Activated CD4-positive, alpha-beta T cell treated with anti-CD3 and anti-CD28 coated beads, Interleukin-2, amount 10 ng/mL, durations not matched to agents 24 days and 14 days (primary cell): ENCODE results near the gene ATAD3B. TPM values are rescaled to one million over a fixed set of nuclear protein-coding genes. Genes with fewer than 3 reads are reported as not detected.
"Not testable (repeated sequence)": the region's sequence is repeated elsewhere in the genome, so short reads cannot be mapped to it uniquely, and the experiment has no call there.

Experiments used
- DNase-seq: peaks from one replicate; pipeline ENCODE4 v3.0.0; 2022
- H3K27ac Mint-ChIP-seq: one replicate; pipeline ENCODE4 v1.8.0; 2022; ENCODE audit warnings: mild to moderate bottlenecking, mixed read lengths
- H3K27me3 Mint-ChIP-seq: one replicate; pipeline ENCODE4 v1.8.0; 2022; ENCODE audit warnings: mixed read lengths
- H3K36me3 Mint-ChIP-seq: one replicate; pipeline ENCODE4 v1.8.0; 2022; ENCODE audit warnings: low read depth, mild to moderate bottlenecking, mixed read lengths
- H3K4me1 Mint-ChIP-seq: one replicate; pipeline ENCODE4 v1.8.0; 2021; ENCODE audit warnings: mixed read lengths
- H3K4me3 Mint-ChIP-seq: one replicate; pipeline ENCODE4 v1.8.0; 2022; ENCODE audit warnings: mild to moderate bottlenecking, moderate library complexity, mixed read lengths
- H3K9me3 Mint-ChIP-seq: one replicate; pipeline ENCODE4 v1.8.0; 2021; ENCODE audit warnings: mixed read lengths
- intact Hi-C: fragments of 100-400 bp; cut with micrococcal nuclease; formaldehyde crosslinking; loops from one replicate; pipeline ENCODE4 v1.15.1; 2023
- total RNA-seq: library from RNA; stranded (reverse); gene quantifications from 2 replicates; pipeline ENCODE4 v1.2.3, GENCODE V29; 2022

The ATAD3B gene
- total RNA-seq, 1 donor from 2014 or later = 98.5 TPM

- H3K27me3 Mint-ChIP-seq = no peaks in the 10 kb centered on the region
- DNase-seq = no peak
- no peak overlapping the region for H3K27ac Mint-ChIP-seq
- H3K36me3 Mint-ChIP-seq = peaks cover 62% of the 10 kb centered on the region
- H3K4me1 Mint-ChIP-seq = no peaks in the 10 kb centered on the region
- peaks cover 4% of the 10 kb centered on the region for H3K9me3 Mint-ChIP-seq
- intact Hi-C loops = no loop called here
- no peak overlapping the region for H3K4me3 Mint-ChIP-seq
Measured at GRCh38 chr1:1489861-1490260, 18.3 kb downstream of the ATAD3B start.

- H3K9me3 Mint-ChIP-seq = peaks cover 4% of the 10 kb centered on the region
- peaks cover 65% of the 10 kb centered on the region for H3K36me3 Mint-ChIP-seq
- no peaks in the 10 kb centered on the region for H3K27me3 Mint-ChIP-seq
- no peak overlapping the region for H3K27ac Mint-ChIP-seq
- no peak for DNase-seq
- H3K4me3 Mint-ChIP-seq = no peak overlapping the region
- intact Hi-C loops = no loop called here
- H3K4me1 Mint-ChIP-seq = no peaks in the 10 kb centered on the region
Measured at GRCh38 chr1:1490633-1491230, 19.2 kb downstream of the ATAD3B start.

- Mint-ChIP-seq H3K4me1 (no peaks in the 10 kb centered on the region), H3K4me3 (no peak overlapping the region), H3K36me3 (peaks cover 65% of the 10 kb centered on the region), H3K27ac (no peak overlapping the region), H3K27me3 (no peaks in the 10 kb centered on the region), H3K9me3 (peaks cover 4% of the 10 kb centered on the region)
- intact Hi-C loops = no loop called here
- DNase-seq = no peak
Measured at GRCh38 chr1:1491601-1492000, 20.0 kb downstream of the ATAD3B start.

GRCh38 chr1:1494311-1494710 is 22.7 kb downstream of the ATAD3B start:
- H3K4me3 Mint-ChIP-seq, H3K27me3 Mint-ChIP-seq, H3K4me1 Mint-ChIP-seq, H3K9me3 Mint-ChIP-seq, intact Hi-C loops, H3K27ac Mint-ChIP-seq, DNase-seq: not testable (repeated sequence)
- H3K36me3 Mint-ChIP-seq = peaks cover 52% of the 10 kb centered on the region

GRCh38 chr1:1495461-1495975 is 24.0 kb downstream of the ATAD3B start:
- H3K36me3 Mint-ChIP-seq = peaks cover 41% of the 10 kb centered on the region
- DNase-seq, H3K4me3 Mint-ChIP-seq, H3K27me3 Mint-ChIP-seq, H3K27ac Mint-ChIP-seq, intact Hi-C loops, H3K4me1 Mint-ChIP-seq, H3K9me3 Mint-ChIP-seq: not testable (repeated sequence)

GRCh38 chr1:1504777-1505365 is 33.3 kb downstream of the ATAD3B start:
- intact Hi-C loops = loop anchor here (10.0 kb wide), 1 partner anchor 130 kb away; the partner anchor contains the start of gene AURKAIP1

GRCh38 chr1:1505366-1505798 is 33.8 kb downstream of the ATAD3B start:
- H3K9me3 Mint-ChIP-seq, H3K36me3 Mint-ChIP-seq: not testable (repeated sequence)
- DNase-seq = peak; percentile 71

More at GRCh38 chr1:1504777-1505365, 33.3 kb downstream of the ATAD3B start:
- peak; percentile 93 for DNase-seq
- not testable (repeated sequence) for H3K9me3 Mint-ChIP-seq, H3K36me3 Mint-ChIP-seq, H3K27me3 Mint-ChIP-seq
- peak overlapping the region; percentile 92 for H3K27ac Mint-ChIP-seq
- H3K4me1 Mint-ChIP-seq = peaks cover 10% of the 10 kb centered on the region
- H3K4me3 Mint-ChIP-seq = peak overlapping the region; percentile 72

GRCh38 chr1:1505801-1506200 is 34.2 kb downstream of the ATAD3B start:
- not testable (repeated sequence) for DNase-seq, H3K36me3 Mint-ChIP-seq, H3K27me3 Mint-ChIP-seq, H3K9me3 Mint-ChIP-seq, H3K4me3 Mint-ChIP-seq
- intact Hi-C loops = loop anchor here (10.0 kb wide), 1 partner anchor 131 kb away; the partner anchor contains the start of gene AURKAIP1
- peak overlapping the region; percentile 75 for H3K27ac Mint-ChIP-seq
- peaks cover 13% of the 10 kb centered on the region for H3K4me1 Mint-ChIP-seq

More at GRCh38 chr1:1505366-1505798, 33.8 kb downstream of the ATAD3B start:
- peak overlapping the region; percentile 92 for H3K27ac Mint-ChIP-seq
- not testable (repeated sequence) for H3K27me3 Mint-ChIP-seq
- H3K4me3 Mint-ChIP-seq = peak overlapping the region; percentile 72
- peaks cover 10% of the 10 kb centered on the region for H3K4me1 Mint-ChIP-seq
- intact Hi-C loops = loop anchor here (10.0 kb wide), 1 partner anchor 131 kb away; the partner anchor contains the start of gene AURKAIP1

- H3K4me3 Mint-ChIP-seq = no peak overlapping the region
- no peak overlapping the region for H3K27ac Mint-ChIP-seq
- no peaks in the 10 kb centered on the region for H3K36me3 Mint-ChIP-seq
- intact Hi-C loops = loop anchor here (10.0 kb wide), 1 partner anchor 133 kb away; the partner anchor contains the start of gene AURKAIP1
- no peak for DNase-seq
- no peaks in the 10 kb centered on the region for H3K27me3 Mint-ChIP-seq
- no peaks in the 10 kb centered on the region for H3K9me3 Mint-ChIP-seq
- H3K4me1 Mint-ChIP-seq = peaks cover 16% of the 10 kb centered on the region
Measured at GRCh38 chr1:1507305-1507704, 35.7 kb downstream of the ATAD3B start.

GRCh38 chr1:1508775-1509464 is 37.4 kb downstream of the ATAD3B start:
- H3K27me3 Mint-ChIP-seq, H3K36me3 Mint-ChIP-seq, H3K9me3 Mint-ChIP-seq, DNase-seq, H3K27ac Mint-ChIP-seq, H3K4me3 Mint-ChIP-seq: not testable (repeated sequence)
- peaks cover 18% of the 10 kb centered on the region for H3K4me1 Mint-ChIP-seq
- intact Hi-C loops = loop anchor here (10.0 kb wide), 1 partner anchor 134 kb away; the partner anchor contains the start of gene AURKAIP1

GRCh38 chr1:1509465-1509850 is 37.9 kb downstream of the ATAD3B start:
- not testable (repeated sequence) for H3K9me3 Mint-ChIP-seq, H3K27me3 Mint-ChIP-seq
- intact Hi-C loops = loop anchor here (10.0 kb wide), 1 partner anchor 135 kb away; the partner anchor contains the start of gene AURKAIP1

GRCh38 chr1:1510912-1511532 is 39.5 kb downstream of the ATAD3B start:
- H3K9me3 Mint-ChIP-seq = no peaks in the 10 kb centered on the region

More at GRCh38 chr1:1509465-1509850, 37.9 kb downstream of the ATAD3B start:
- not testable (repeated sequence) for H3K27ac Mint-ChIP-seq, H3K36me3 Mint-ChIP-seq, H3K4me3 Mint-ChIP-seq, DNase-seq
- peaks cover 18% of the 10 kb centered on the region for H3K4me1 Mint-ChIP-seq

GRCh38 chr1:1511533-1512285 is 40.1 kb downstream of the ATAD3B start, which contains the start of gene ATAD3A:
Gene ATAD3A (plus strand): TSS chr1:1512162. CDS start chr1:1512269, 107 bp downstream.
- intact Hi-C loops = loop anchor here (5.0 kb wide), 1 partner anchor 104 kb away; the partner anchor contains the start of gene MRPL20
- H3K4me3 Mint-ChIP-seq = peak within 1 kb of the TSS; percentile 82
- H3K27me3 Mint-ChIP-seq = no peaks in the 10 kb centered on the region
- peaks cover 6% of the 10 kb centered on the region for H3K36me3 Mint-ChIP-seq
- DNase-seq = peak; percentile 99
- H3K4me1 Mint-ChIP-seq = peaks cover 8% of the 10 kb centered on the region
- H3K9me3 Mint-ChIP-seq = no peaks in the 10 kb centered on the region
- H3K27ac Mint-ChIP-seq = peak within 1 kb of the TSS; percentile 88

More at GRCh38 chr1:1510912-1511532, 39.5 kb downstream of the ATAD3B start:
- peaks cover 5% of the 10 kb centered on the region for H3K36me3 Mint-ChIP-seq
- intact Hi-C loops = loop anchor here (5.0 kb wide), 1 partner anchor 104 kb away; the partner anchor contains the start of gene MRPL20
- H3K4me1 Mint-ChIP-seq = peaks cover 8% of the 10 kb centered on the region
- H3K27ac Mint-ChIP-seq = peak overlapping the region; percentile 84
- H3K4me3 Mint-ChIP-seq = peak overlapping the region; percentile 82
- no peaks in the 10 kb centered on the region for H3K27me3 Mint-ChIP-seq
- peak; percentile 70 for DNase-seq
